Fibroblast of the conjunctiva (primary cell): ENCODE results near the gene ATP6AP1.
A peak's percentile ranks its signal among the peaks of the same experiment; 100 is the strongest.

ENCODE experiments used
- DNase-seq: peaks from one replicate; pipeline ENCODE4 v3.0.0-alpha.2; 2010; ENCODE audit warnings: low read depth

Gene ATP6AP1

GRCh38 chrX:154430916-154431315 is 2.4 kb downstream of the ATP6AP1 start:
- DNase-seq, result no peak

GRCh38 chrX:154431341-154431740 is 2.9 kb downstream of the ATP6AP1 start:
- no peak for DNase-seq

GRCh38 chrX:154432210-154432609 is 3.7 kb downstream of the ATP6AP1 start:
- DNase-seq, result no peak

GRCh38 chrX:154433605-154434004 is 5.1 kb downstream of the ATP6AP1 start:
- no peak for DNase-seq

GRCh38 chrX:154434394-154435168 is 6.1 kb downstream of the ATP6AP1 start:
- DNase-seq, result no peak

- no peak for DNase-seq
These were observed 6.8 kb downstream of the ATP6AP1 start for GRCh38 chrX:154435171-154435733.

GRCh38 chrX:154436374-154436982 is 8.0 kb downstream of the ATP6AP1 start:
- no peak for DNase-seq

GRCh38 chrX:154436983-154437752 is 8.7 kb downstream of the ATP6AP1 start, which contains the start of gene GDI1:
GDI1 (plus strand) TSS chrX:154437154; CDS start chrX:154437255, 101 bp downstream.
- no peak for DNase-seq

GRCh38 chrX:154437971-154438893 is 9.8 kb downstream of the ATP6AP1 start:
- DNase-seq, result no peak

- DNase-seq, result no peak
These were observed 11.4 kb downstream of the ATP6AP1 start for GRCh38 chrX:154439841-154440240.

GRCh38 chrX:154440623-154441357 is 12.3 kb downstream of the ATP6AP1 start:
- no peak for DNase-seq

- no peak for DNase-seq
These were observed 13.1 kb downstream of the ATP6AP1 start for GRCh38 chrX:154441564-154441963.

- DNase-seq, result no peak
These were observed 13.7 kb downstream of the ATP6AP1 start for GRCh38 chrX:154441984-154442707.

- DNase-seq, result no peak
These were observed 15.0 kb downstream of the ATP6AP1 start for GRCh38 chrX:154443479-154443910.

- DNase-seq, result peak; percentile 8
These were observed 15.7 kb downstream of the ATP6AP1 start, which contains the start of gene FAM50A for GRCh38 chrX:154443992-154444754. FAM50A (plus strand) TSS chrX:154444141; CDS start chrX:154444236, 95 bp downstream.

GRCh38 chrX:154444755-154445246 is 16.3 kb downstream of the ATP6AP1 start:
- no peak for DNase-seq

GRCh38 chrX:154445776-154446175 is 17.3 kb downstream of the ATP6AP1 start:
- no peak for DNase-seq

- DNase-seq, result no peak
These were observed 18.0 kb downstream of the ATP6AP1 start for GRCh38 chrX:154446430-154446829.

- no peak for DNase-seq
These were observed 20.0 kb downstream of the ATP6AP1 start for GRCh38 chrX:154448484-154448883.
